GM18517 (cell line): Measurements from ENCODE around the gene CTR9.
A peak's percentile ranks its signal among the peaks of the same experiment; 100 is the strongest.

Experiments used
- ATAC-seq: cut with Tn5 transposase; IDR thresholded peaks from one replicate; pipeline ENCODE4 v1.9.1; 2021; ENCODE audit warnings: mild to moderate bottlenecking, moderate library complexity; ENCODE audit not compliant: unreplicated experiment

CTR9 gene

DNA sequence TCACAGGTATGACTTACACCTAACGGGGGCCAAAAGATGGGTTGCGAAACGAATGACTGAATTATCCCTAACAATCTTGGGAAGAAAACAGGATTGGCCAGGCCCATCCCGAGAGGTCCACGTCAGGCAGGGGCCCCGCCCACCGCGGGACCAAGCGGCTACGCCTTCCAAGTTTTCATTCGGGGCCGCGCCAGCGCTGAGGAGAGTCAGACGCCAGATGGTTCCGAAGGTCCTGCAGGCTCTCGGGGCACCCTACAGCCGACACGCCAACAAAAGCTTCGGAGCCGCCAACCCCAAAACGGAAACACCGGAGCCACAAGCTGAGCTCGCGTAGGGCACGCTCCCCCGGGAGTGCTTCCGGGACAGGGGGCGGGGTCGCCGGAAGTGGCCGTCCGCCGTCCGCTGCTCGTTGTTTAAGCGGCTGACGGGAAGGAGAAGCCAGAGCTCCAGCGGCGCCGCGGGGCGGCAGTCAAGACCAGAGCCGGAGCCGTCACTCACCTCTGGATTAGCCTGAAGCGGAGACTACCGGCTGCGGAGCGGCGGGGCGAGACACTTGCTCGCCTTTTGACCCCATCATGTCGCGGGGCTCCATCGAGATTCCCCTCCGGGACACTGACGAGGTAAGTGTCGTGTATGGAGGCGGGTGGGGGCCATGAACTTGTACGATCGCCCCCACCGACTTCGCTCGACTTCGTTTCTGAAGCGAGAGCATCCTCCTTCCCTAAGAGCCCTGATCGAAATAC, at the start of gene CTR9:
Gene CTR9 (plus strand): TSS at position 409 of the 743 bp plus-strand sequence. CDS start 167 bp downstream, at position 576.
- peak; percentile 68 for ATAC-seq

DNA sequence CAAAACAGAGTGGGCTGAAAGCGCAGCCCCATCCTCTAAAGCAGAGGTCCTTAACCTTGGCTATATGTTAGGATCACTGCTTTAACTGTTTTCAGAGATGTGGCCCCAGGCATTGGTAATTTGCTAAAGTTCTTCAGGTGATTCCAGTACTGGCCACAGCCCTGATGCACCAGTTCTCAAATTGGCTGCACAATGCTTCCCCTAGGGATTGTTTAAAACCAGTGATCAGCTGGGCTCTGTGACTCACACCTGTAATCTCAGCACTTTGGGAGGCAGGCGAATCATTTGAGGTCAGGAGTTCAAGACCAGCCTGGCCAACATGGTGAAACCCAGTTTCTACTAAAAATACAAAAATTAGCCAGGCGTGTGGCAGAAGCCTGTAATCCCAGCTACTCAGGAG, 49.1 kb upstream of the CTR9 start:
- ATAC-seq, result no peak

DNA sequence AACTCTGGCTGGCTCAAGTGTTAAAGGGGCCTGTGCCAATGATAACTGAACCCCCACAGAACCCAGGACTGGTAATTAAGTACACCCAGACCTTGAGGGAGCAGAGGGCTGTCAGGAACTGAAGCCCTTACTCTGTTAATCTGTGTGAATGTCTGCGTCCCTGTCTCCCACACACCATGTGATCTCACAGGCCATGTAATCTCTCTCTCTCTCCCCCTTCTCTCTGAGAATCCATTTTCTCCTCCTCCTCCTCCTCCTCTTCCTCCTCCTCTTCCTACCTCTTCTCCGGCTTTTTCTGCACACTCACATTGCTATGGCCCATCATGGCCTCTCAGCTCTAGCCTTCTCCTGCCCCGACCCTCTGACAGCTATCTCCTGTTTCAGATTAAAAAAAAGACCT, 42.9 kb upstream of the CTR9 start:
- no peak for ATAC-seq

DNA sequence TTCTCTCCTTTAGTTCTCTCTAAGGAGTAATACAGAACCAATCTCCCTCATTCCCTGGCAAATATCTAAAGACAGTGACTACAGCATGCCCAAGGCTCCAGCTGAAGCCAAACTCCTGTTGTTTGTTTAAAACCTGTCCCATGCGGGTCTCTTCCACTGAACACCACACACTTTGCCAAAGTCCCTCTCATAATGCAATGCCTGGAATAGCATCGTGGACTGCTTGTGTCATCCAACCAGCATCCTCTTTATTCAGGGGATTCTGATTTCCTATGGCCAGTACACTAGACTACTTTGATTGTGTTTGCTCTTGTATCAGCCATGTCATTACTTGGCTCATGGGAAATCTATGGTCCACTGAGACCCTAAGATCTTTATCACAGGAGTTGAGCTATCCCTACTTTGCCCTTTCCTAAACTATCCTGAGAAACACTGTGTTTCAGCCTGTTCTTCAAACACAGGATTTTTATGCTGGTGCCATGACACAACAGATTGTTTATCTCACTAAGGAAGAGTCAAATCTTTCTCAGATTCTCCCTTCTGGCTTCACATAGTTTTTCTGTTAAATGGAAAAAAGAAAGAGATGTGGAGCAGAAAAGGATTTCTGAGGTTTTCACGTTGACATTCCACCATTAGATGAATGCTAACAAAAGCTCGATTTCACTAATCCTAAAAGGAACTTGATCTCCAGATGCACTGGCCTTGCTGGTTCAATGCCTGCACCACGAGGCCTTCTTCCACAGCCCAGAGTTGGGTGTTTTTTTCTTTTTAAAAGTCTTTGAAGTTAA, 41.6 kb upstream of the CTR9 start:
- no peak for ATAC-seq

DNA sequence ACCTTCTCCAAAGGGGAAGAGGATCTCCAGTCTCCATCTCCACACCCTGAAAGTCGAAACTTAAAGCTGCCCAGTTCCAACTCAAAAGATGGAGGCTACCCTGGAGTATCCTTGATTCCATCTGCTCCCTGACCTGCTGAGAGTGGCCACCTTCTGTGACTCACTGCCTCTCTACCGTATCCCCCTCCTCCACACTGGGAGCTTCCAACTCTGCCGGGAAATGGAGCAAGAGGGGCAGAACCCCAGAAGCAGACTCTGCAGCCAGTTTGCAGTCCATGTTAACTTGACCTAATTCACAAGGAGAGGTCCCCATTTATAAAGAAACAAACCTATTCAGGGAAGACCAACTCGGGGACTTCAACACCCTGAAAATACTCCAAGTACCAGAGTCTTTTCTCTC, 35.5 kb upstream of the CTR9 start:
- ATAC-seq, result no peak

DNA sequence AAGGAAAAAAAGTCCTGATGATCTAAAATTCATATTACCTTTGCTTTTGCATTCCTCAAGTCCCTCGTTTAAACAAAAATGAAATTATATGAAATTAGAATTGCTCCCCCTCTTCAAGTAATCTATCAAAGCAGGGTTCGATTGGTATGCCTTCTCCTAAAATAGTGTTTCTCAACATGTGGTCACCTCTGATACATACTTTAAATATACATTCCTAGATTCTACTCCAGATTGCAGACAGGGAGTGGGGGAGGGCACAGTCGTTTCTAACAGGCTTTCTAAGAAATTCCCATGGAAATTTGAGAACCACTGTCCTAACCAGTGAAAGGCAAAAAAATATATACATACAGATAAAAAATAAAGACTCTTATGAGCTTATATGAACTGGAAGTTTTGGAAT, 34.9 kb upstream of the CTR9 start:
- no peak for ATAC-seq

DNA sequence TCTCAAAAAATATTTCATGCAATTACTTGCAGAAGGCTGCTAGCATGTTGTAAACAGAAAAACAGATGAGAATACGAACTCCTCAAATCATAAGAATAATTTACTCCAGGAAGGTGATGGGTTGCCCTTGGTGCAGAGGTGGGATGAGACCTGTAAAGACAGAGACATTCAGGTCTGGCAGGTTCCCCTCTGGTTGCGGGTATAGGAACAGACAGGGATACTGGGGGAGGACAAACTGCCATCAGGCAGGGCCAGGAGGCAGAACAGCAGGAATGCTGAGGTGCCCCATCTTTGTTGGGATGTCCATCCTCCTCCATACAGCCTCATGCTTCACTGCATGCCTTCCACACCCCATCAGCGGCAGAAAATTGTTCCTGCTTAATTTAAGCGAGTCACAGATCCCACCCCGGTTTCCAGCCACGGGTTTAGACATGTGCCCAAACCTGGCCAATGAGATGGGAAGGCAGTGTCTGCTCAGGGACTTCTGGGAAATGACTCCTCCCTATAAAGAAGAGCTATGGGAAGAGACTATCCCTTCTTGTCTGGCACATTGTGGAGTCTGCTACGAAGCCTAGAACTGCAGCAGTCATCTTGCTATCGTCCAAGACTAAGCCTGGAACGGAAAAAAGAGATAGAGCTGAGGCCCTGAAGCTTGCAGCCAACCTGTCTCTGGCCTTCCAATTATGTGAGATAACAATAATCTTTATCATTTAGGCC, 34.3 kb upstream of the CTR9 start:
- no peak for ATAC-seq

DNA sequence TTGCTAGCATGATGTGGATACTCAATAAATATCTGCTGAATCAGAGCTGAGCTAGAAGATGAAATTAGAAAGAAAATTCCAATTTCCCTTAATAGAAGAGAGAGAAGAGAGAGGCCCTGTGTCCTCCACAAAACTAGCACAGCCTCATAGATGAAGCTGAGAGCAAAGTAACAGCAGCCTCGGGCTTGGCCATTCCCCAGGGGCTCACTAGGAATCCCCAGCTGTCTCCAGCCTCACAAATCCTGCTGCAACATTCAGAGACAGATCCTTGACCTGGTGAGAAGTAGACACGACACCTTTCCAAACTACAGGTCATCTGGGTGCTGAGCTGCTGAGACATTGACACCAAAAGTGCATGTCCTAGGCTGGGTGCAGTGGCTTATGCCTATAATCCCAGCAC, 31.4 kb upstream of the CTR9 start:
- no peak for ATAC-seq

DNA sequence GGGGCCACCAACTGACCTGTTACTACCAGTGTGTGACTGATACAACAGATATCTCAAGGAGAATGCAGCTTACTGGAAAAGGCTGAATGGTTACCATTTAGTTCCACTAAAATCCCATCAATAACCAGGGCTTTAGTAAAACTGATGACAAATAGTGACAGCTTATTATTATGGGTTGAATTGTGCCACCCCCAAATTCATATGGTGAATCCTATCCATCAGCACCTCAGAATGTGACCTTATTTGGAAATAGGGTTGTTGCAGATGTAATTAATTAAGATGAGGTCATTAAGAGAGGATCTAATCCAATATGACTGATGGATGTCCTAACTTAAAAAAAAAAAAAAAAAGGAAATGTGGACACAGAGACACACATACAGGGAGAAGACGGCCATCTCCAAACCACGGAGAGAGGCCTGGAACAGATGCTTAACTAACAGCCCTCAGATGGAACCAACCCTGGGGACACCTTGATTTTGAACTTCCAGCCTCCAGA, 30.1 kb upstream of the CTR9 start:
- ATAC-seq, result no peak

DNA sequence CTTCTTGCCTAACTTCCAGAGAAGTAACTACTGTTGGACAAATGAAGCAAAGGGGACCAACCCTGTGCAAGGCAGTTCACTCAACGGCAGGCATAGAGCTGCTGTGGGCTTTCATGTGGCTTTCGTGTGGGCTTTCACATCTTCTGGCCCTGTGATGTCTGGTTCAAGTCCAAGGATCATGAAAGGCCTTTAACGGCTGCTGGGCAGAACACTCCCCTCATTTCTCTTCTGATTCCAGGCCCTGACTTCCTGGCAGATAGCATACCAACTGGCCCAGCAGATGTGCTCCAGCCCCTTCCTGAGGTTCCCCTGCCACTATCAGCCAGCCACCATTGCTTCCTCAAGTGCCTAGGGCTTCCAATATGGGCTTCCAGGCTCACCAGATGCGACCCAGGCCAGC, 28.7 kb upstream of the CTR9 start:
- ATAC-seq, result no peak

DNA sequence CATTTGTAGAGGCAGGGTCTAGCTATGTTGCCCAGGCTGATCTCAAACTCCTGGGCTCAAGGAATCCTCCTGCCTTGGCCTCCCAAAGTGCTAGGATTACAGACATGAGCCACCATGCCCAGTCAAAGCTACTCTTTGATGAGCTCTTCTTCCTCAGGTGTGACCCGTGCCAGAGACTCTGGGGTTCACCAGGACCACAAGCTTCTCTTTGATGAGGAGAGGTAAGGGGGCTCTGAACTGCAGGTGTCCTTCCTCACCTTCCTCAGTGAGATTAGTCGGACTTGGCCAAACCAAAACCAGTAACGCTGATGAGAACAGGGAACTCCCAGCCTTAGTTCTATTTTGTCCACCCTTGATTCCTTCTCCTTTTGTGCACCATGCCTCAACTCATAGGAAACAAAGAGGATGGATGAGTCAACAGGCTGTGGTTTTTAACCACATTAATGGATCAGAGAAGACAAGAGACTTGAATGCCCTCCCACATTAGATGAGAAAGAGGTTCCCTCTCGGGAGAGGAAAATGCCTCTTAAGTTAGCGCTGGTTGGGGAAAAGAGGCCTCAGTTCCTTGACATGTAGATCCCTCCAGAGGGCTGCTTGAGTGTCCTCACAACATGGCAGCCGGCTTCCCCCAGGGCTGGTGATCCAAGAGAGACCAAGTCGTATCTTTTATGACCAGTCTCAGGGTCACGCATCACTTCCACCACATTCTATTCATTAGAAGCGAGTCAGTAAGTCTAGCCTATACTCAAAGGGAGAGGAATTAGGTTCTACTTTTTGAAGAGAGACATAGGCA, 25.7 kb upstream of the CTR9 start:
- no peak for ATAC-seq

DNA sequence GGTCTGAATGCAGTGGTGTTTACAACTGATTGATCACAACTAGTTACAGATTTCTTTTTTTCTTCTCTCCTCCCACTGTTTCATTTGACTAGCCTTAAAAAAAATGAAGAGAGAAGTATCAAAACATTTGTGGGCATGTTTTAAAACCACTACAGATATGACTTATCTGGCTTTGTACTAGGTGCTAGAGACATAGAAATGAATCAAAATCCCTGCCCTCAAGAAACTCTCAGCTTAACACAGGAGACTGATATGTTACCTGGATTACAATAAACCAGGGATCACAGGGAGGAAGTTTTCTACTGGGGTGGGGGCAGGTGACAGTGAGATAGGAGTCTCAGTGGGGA, 25.2 kb upstream of the CTR9 start:
- ATAC-seq, result no peak

DNA sequence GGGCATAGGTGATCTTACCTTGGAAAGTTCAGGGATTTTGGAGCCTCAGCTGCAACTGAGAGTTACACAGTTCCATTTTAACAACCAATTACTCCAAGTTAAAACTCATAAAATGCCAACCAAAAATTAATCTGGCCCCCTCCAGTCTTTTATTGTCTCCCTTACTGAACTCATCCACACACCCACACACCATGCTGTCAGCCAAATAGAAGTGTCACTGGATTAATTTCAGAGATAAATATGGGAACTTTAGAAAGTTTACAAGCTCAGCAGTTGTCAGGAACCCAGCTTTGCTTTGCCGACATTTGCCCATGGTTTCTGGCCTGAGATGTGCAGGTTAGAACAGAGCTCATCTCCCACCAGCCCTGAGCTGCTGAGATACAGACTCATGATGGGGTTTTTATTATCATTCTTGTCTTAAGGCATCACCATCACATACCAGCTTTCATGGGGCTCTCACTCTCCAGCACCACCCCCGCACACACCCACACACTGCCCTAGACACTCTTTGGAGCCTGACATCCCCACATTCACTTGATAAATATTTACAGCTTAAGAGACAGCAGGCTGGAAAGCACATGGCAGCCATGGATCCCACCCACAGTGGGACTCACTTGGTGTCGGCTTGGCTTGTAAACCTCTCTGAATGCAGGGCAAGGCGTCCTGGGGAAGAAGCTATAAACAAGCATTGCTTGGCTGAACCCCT, 23.7 kb upstream of the CTR9 start:
- ATAC-seq, result no peak

DNA sequence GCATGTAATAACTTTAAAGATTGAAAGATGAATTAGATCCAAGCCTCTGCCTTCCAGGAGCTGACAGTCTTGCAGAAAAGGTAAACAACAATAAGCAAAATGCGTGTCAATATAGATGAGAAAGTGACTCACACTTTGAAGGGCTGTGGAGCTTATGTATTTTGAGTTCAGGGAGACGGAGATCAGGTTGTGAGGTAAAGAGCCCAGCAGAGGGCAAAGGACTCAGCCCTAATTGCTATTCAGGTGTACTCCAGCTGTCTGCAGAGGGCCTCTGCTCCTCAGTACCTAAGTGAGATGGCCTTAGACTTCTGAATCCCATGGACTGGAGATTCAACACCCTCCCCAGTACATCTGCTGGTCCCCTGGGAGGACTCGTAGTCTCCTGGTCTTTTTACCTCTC, 22.9 kb upstream of the CTR9 start:
- ATAC-seq, result no peak

DNA sequence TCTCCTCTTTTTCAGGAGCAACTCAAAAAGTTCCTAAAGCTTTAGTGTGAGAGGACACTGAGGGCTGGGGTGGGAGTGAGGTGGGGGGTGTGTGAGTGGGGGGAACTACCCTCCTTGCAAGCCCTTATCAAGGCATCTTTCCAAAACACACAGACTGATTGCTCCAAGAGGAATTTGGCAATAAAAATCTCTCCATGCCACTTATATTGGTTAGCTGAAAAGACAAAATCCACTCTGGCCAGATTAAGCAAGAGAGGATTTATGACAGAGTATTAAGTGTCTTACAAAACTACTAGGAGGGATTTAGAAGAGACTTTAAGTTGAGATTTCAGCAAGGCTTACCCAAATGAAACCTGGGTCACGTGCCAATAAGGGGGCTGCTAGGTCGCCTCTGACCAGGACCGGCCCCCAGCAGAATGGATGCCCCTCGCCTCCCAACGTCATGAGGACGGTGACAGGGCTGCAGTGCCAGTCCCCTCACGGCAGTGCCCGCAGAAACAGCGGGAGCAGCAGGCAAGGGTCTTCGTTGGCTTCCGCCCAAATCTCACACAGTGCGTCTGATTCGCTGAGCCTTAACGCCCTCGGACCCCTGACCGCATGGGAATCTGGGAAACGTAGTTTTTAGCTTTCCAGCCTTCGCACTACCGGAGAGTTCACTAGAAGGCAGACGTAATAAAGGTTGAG, 22.1 kb upstream of the CTR9 start:
- no peak for ATAC-seq

DNA sequence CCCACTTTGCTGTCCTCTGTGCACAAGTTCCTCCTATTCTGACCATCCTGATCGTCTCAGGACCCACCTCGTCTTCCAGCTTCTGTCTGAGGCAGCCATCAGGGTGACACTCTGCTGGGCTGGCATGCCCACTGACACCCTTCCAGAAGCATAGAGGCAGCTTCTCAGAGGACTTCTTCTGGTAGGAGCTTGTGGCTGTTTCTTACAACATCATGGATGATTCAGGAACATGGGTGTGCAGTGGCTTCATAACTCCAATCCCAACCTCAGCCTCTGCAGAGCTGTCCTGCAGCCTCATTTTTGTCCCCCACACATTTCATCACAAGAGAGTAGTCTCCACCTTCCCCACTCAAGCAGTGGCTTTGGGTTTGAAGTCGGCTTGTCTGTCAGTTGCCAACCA, 20.9 kb upstream of the CTR9 start:
- ATAC-seq, result no peak

DNA sequence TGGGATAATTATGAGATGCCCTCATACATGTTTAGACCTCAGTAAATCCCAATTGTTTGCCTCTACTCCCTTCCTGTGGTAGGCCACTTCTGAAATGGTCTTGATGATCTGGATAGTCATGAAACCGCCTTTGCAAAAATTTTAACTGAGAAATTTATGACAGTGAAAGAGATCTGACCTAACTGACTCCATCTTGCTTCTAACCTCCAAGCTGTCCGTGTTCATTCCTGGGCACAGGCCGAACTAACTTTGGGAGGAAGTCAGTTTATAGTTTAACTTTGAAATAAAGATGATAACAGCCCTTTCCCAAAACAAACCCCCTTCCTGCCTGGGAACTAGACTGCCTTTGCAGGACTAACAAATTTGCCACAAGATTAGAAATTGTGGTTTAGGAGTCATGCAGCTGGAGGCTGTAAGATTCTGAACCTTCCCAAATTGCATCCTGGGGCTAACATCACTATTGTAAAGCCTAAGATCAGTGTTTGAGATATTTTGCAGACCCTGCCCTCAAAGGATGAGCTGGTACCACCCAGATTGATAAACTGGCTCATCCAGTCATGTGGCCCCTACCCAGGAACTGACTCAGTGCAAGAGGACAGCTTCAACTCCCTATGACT, 19.9 kb upstream of the CTR9 start:
- ATAC-seq, result no peak

DNA sequence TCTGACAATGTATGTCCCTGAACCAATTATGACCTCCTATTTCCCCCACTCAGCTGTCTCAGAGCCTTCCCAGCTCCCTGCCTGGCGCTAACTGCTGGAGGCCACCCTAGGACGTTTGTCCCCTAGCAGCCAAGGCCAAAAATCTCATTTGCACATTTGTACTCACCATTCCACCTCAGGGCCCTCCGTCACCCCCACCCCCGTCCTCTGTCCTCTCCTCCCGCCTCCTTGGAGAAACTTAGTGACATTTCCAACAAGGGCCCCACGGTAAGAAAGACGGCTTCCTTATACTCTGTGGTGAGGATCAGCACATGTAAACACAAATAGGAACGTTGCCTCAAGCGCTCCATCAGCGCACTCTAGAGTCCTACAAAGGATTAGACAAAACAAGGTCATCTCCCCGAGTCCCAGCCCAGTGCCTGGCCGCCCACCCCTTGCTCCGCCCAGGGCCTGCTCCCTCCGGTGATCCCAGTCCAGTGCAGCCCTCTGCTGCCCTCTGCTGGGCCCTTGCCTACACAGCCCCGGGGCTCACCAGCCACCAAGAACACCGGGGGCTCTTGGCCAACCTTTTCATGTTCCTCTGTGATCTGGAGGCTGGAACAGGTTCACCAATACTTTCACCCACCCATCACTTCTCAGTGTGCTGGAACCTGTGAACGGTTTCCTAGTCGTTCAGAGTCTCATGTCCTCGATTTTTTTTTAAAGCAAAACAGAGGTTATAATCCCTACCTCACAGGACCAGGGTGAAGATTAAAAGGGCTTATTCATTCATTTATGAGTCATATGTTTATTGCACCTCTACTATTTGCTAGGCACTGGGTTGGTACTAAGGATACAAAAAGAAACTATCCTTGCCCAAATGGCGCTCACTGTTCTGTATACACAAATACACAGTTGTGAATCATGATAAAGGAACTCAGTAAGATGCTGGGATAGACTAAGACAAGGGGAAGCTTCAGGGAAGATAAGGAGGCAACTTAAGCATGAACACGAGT, 15.3 kb upstream of the CTR9 start:
- ATAC-seq, result peak; percentile 95
